Measurements from ENCODE around the gene GABPB2.

Gene GABPB2

GRCh38 chr1:151156515-151156819 lies 85.9 kb downstream of the GABPB2 start, which contains the start of gene TNFAIP8L2:
TNFAIP8L2 (plus strand) TSS chr1:151156649; CDS start chr1:151158698, 2,049 bp downstream.
- no peak for TF ChIP-seq CTCF (IDR thresholded peaks at IDR 0.05; ENCODE audit: low read depth, low read length, missing control alignments)
- no peak for DNase-seq (ENCODE audit: low read depth)
- H3K4me3 ChIP-seq (ENCODE audit: low read depth, low read length), result no peak within 1 kb of the TSS
- in situ Hi-C loops (cut with HindIII; ENCODE audit: low sequenced_read_pairs), result no loop called here

GRCh38 chr1:151157067-151157531 lies 86.5 kb downstream of the GABPB2 start:
- no peak for TF ChIP-seq CTCF (IDR thresholded peaks at IDR 0.05; ENCODE audit: low read depth, low read length, missing control alignments)
- no peak overlapping the region for H3K4me3 ChIP-seq (ENCODE audit: low read depth, low read length)
- in situ Hi-C loops (cut with HindIII; ENCODE audit: low sequenced_read_pairs), result no loop called here
- DNase-seq (ENCODE audit: low read depth), result no peak

GRCh38 chr1:151158326-151158725 lies 87.8 kb downstream of the GABPB2 start:
- TF ChIP-seq CTCF (IDR thresholded peaks at IDR 0.05; ENCODE audit: low read depth, low read length, missing control alignments), result no peak
- no peak overlapping the region for H3K4me3 ChIP-seq (ENCODE audit: low read depth, low read length)
- DNase-seq (ENCODE audit: low read depth), result no peak

GRCh38 chr1:151158751-151159251 lies 88.2 kb downstream of the GABPB2 start:
- no peak overlapping the region for H3K4me3 ChIP-seq (ENCODE audit: low read depth, low read length)
- in situ Hi-C loops (cut with HindIII; ENCODE audit: low sequenced_read_pairs), result no loop called here
- no peak for TF ChIP-seq CTCF (IDR thresholded peaks at IDR 0.05; ENCODE audit: low read depth, low read length, missing control alignments)
- DNase-seq (ENCODE audit: low read depth), result no peak

More at GRCh38 chr1:151158326-151158725, 87.8 kb downstream of the GABPB2 start:
- in situ Hi-C loops (cut with HindIII; ENCODE audit: low sequenced_read_pairs), result no loop called here

GRCh38 chr1:151159373-151159772 lies 88.8 kb downstream of the GABPB2 start:
- DNase-seq (ENCODE audit: low read depth), result no peak
- TF ChIP-seq CTCF (IDR thresholded peaks at IDR 0.05; ENCODE audit: low read depth, low read length, missing control alignments), result no peak
- H3K4me3 ChIP-seq (ENCODE audit: low read depth, low read length), result no peak overlapping the region
- in situ Hi-C loops (cut with HindIII; ENCODE audit: low sequenced_read_pairs), result no loop called here

GRCh38 chr1:151164732-151165280 lies 94.2 kb downstream of the GABPB2 start:
- no peak for DNase-seq (ENCODE audit: low read depth)
- in situ Hi-C loops (cut with HindIII; ENCODE audit: low sequenced_read_pairs), result no loop called here
- no peak for TF ChIP-seq CTCF (IDR thresholded peaks at IDR 0.05; ENCODE audit: low read depth, low read length, missing control alignments)
- peak overlapping the region; percentile 85 for H3K4me3 ChIP-seq (ENCODE audit: low read depth, low read length)

All from astrocyte of the cerebellum (primary cell).